ENCODE data around the gene ATP2A3.

DNA sequence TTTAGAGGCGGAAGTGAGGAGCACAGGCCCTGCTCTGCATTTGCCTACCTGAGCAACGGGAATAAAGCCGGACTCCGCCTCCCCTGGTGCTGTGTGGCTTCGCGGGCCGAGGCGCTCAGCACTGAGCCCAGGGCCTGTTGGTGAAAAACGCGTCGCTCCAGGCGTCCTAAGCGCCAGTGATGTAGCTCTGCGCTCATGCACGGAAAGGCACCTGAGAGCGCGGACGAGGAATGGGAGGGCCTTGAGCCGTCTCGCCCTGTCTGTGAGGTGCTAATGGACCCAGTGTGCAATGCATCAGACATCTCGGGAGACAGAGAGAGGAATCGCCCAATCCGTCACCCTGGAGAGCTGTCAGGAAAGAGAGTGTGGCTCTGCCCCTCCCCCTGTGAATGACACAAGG is 17.2 kb upstream of the ATP2A3 start:
- TF ChIP-seq, protein P1, sequence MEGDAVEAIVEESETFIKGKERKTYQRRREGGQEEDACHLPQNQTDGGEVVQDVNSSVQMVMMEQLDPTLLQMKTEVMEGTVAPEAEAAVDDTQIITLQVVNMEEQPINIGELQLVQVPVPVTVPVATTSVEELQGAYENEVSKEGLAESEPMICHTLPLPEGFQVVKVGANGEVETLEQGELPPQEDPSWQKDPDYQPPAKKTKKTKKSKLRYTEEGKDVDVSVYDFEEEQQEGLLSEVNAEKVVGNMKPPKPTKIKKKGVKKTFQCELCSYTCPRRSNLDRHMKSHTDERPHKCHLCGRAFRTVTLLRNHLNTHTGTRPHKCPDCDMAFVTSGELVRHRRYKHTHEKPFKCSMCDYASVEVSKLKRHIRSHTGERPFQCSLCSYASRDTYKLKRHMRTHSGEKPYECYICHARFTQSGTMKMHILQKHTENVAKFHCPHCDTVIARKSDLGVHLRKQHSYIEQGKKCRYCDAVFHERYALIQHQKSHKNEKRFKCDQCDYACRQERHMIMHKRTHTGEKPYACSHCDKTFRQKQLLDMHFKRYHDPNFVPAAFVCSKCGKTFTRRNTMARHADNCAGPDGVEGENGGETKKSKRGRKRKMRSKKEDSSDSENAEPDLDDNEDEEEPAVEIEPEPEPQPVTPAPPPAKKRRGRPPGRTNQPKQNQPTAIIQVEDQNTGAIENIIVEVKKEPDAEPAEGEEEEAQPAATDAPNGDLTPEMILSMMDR (IDR thresholded peaks at IDR 0.05), result no peak
- TF ChIP-seq POLR2A (IDR thresholded peaks at IDR 0.05), result no peak
